ENCODE results near the gene HOATZ. TPM values are rescaled to one million over a fixed set of nuclear protein-coding genes. Genes with fewer than 3 reads are reported as not detected.

Gene HOATZ
- total and polyA plus RNA-seq, 2 experiments from 2014 or later: not detected

- no peak overlapping the region for H3K4me3 ChIP-seq
- in situ Hi-C loops (cut with MboI): loop anchor here (5.0 kb wide), 1 partner anchor 181 kb away; the partner anchor contains the start of gene PPP2R1B
- TF ChIP-seq EZH2 (IDR thresholded peaks at IDR 0.05; ENCODE audit: insufficient read depth, poor library complexity, severe bottlenecking) (no peak), EZH2phosphoT487 (IDR thresholded peaks at IDR 0.05; ENCODE audit: insufficient read depth, low read depth) (no peak)
- 0 out of 2 replicates have a peak overlapping the region, but pooled peaks have one; percentile 7 for H2AFZ ChIP-seq
- H3K4me1 ChIP-seq (ENCODE audit: insufficient read depth): peaks cover 11% of the 10 kb centered on the region
- no peaks in the 10 kb centered on the region for H3K79me2 ChIP-seq (ENCODE audit: insufficient read depth)
- peak; percentile 75 for DNase-seq
- H3K27me3 ChIP-seq (replicated peaks; ENCODE audit: insufficient read depth): no peaks in the 10 kb centered on the region
- no peaks in the 10 kb centered on the region for H3K9me3 ChIP-seq (ENCODE audit: low read depth)
- H3K27ac ChIP-seq: peak overlapping the region; percentile 66; the same call in 1 of the 2 replicates
- no peak overlapping the region for H3K4me2 ChIP-seq (ENCODE audit: unreplicated experiment)
- H3K36me3 ChIP-seq (ENCODE audit: low read depth): no peaks in the 10 kb centered on the region
- H3K9me2 ChIP-seq (ENCODE audit: insufficient read depth): no peaks in the 10 kb centered on the region
- H3F3A ChIP-seq (ENCODE audit: insufficient read depth): peaks cover 5% of the 10 kb centered on the region; the same call in 1 of the 2 replicates
- H4K20me1 ChIP-seq (ENCODE audit: insufficient read depth): no peaks in the 10 kb centered on the region
- 0 to 7% methylated on average over 1 of the region's 1 CpG for WGBS, 2 experiments (ENCODE audit: low coverage in 1 of 2, low lambda C conversion rate in 2 of 2, missing lambda C conversion rate in 2 of 2)
- no peak overlapping the region for H3K9ac ChIP-seq
Observed at GRCh38 chr11:111586388-111586831, 71.8 kb downstream of the HOATZ start.

MicroRNAs encoded within 50 kb of the gene (microRNA counts, 767-probe panel; counts per million panel counts)
- 447 counts per million, percentile 86 among the panel's probes with 10 or more counts for microRNA hsa-miR-34b-3p
- 447 counts per million, percentile 86 among the panel's probes with 10 or more counts for microRNA hsa-miR-34c-3p
- 447 counts per million, percentile 86 among the panel's probes with 10 or more counts for microRNA hsa-miR-34c-5p

Small RNA genes within 50 kb of the gene (microRNA-seq; reads per million reads assigned to microRNA genes)
- gene MIR34B (ENCODE audit: borderline number of aligned reads) (54.7 reads per million, percentile 43 among the genes with 10 or more reads in this experiment), gene MIR34C (ENCODE audit: borderline number of aligned reads) (1,066 reads per million, percentile 77 among the genes with 10 or more reads in this experiment)

Small RNA genes within 50 kb of the gene (small RNA-seq; reads per million reads assigned to genes)
- 0.43 reads per million for gene MIR34B (ENCODE audit: low read depth, low replicate concordance)
- 8.0 reads per million, percentile 83 among the genes with 10 or more reads in this experiment for gene MIR34C (ENCODE audit: low read depth, low replicate concordance)

Other genes starting within 250 kb of the HOATZ start
- gene POU2AF3, start 216.2 kb upstream of the HOATZ start, total RNA-seq (2014; rRNA removed; shearing (Covaris generic)): not detected in 2 replicates
- gene POU2AF3, start 216.2 kb upstream of the HOATZ start, polyA plus RNA-seq (2016; fragmentation: Nextera tagmentation; extraction: Ambion mirVana): not detected in 2 replicates
- gene POU2AF1, start 135.5 kb upstream of the HOATZ start, total RNA-seq (2014; rRNA removed; shearing (Covaris generic)): 0.11 TPM in 1 of 2 replicates, not detected in the other
- gene POU2AF1, start 135.5 kb upstream of the HOATZ start, polyA plus RNA-seq (2016; fragmentation: Nextera tagmentation; extraction: Ambion mirVana): 0.09 and 0.16 TPM in 2 replicates
- not detected in 2 replicates for gene BTG4, start 2.4 kb upstream of the HOATZ start, total RNA-seq (2014; rRNA removed; shearing (Covaris generic))
- gene BTG4, start 2.4 kb upstream of the HOATZ start, polyA plus RNA-seq (2016; fragmentation: Nextera tagmentation; extraction: Ambion mirVana): 0.33 TPM in 1 of 2 replicates, not detected in the other
- 117 and 118 TPM in 2 replicates for gene LAYN, start 25.9 kb downstream of the HOATZ start, total RNA-seq (2014; rRNA removed; shearing (Covaris generic))
- gene LAYN, start 25.9 kb downstream of the HOATZ start, polyA plus RNA-seq (2016; fragmentation: Nextera tagmentation; extraction: Ambion mirVana): 121 and 127 TPM in 2 replicates
- gene SIK2, start 87.7 kb downstream of the HOATZ start, total RNA-seq (2014; rRNA removed; shearing (Covaris generic)): 14.7 and 14.8 TPM in 2 replicates
- 5.9 and 6.2 TPM in 2 replicates for gene SIK2, start 87.7 kb downstream of the HOATZ start, polyA plus RNA-seq (2016; fragmentation: Nextera tagmentation; extraction: Ambion mirVana)